ENCODE data around the gene MIGA1. TPM values are rescaled to one million over a fixed set of nuclear protein-coding genes. Genes with fewer than 3 reads are reported as not detected.
"Not testable (repeated sequence)": the region's sequence is repeated elsewhere in the genome, so short reads cannot be mapped to it uniquely, and the experiment has no call there.

Gene MIGA1
- total and polyA plus RNA-seq, 8 donors: 1.6 to 40.6 (median 7.5) TPM

- no peaks in the 10 kb centered on the region for H3K27me3 ChIP-seq
- no peaks in the 10 kb centered on the region for H3K9me3 ChIP-seq
- TF ChIP-seq EP300 (IDR thresholded peaks at IDR 0.05): no peak
- TF ChIP-seq POLR2AphosphoS5 (IDR thresholded peaks at IDR 0.05): no peak
- TF ChIP-seq POLR2A (IDR thresholded peaks at IDR 0.05): no peak
- TF ChIP-seq CTCF (IDR thresholded peaks at IDR 0.05): no peak
- intact Hi-C loops (cut with DNase I; ENCODE audit: low total_unique reads): no loop called here
- peaks cover 0 to 8% (median 0%) of the 10 kb centered on the region in 4 donors for H3K4me1 ChIP-seq
- no peak for DNase-seq
- H3K36me3 ChIP-seq: no peaks in the 10 kb centered on the region
- H3K4me3 ChIP-seq: no peak overlapping the region
- H3K27ac ChIP-seq: no peak overlapping the region
- WGBS, 5 donors: 47 to 73% (median 67%) methylated on average over 1 of the region's 1 CpG
Observed at GRCh38 chr1:77906624-77907023, 127.2 kb downstream of the MIGA1 start.

- H3K9me3 ChIP-seq: no peaks in the 10 kb centered on the region
- WGBS, 5 donors: 86 to 91% (median 86%) methylated on average over 4 of the region's 4 CpGs
- no peak overlapping the region for H3K27ac ChIP-seq
- TF ChIP-seq POLR2AphosphoS5 (IDR thresholded peaks at IDR 0.05) (no peak), CTCF (IDR thresholded peaks at IDR 0.05) (no peak), EP300 (IDR thresholded peaks at IDR 0.05) (no peak), POLR2A (IDR thresholded peaks at IDR 0.05) (no peak)
- intact Hi-C loops (cut with DNase I; ENCODE audit: low total_unique reads): no loop called here
- H3K27me3 ChIP-seq: no peaks in the 10 kb centered on the region
- peaks cover 0 to 7% (median 0%) of the 10 kb centered on the region in 4 donors for H3K4me1 ChIP-seq
- H3K36me3 ChIP-seq: no peaks in the 10 kb centered on the region
- DNase-seq: no peak
- no peak overlapping the region for H3K4me3 ChIP-seq
Observed at GRCh38 chr1:77910116-77910515, 130.7 kb downstream of the MIGA1 start.

- peaks cover 3 to 62% (median 37%) of the 10 kb centered on the region in 4 donors for H3K36me3 ChIP-seq
- intact Hi-C loops (cut with DNase I; ENCODE audit: low total_unique reads); H3K27ac ChIP-seq; H3K4me1 ChIP-seq; H3K4me3 ChIP-seq; H3K9me3 ChIP-seq; DNase-seq; H3K27me3 ChIP-seq: not testable (repeated sequence)
- 85 to 92% (median 90%) methylated on average over 5 of the region's 5 CpGs for WGBS, 5 donors
Observed at GRCh38 chr1:77918918-77919317, 139.5 kb downstream of the MIGA1 start.

- Histone ChIP-seq H3K36me3 (peaks cover 13 to 62% (median 28%) of the 10 kb centered on the region in 4 donors), H3K4me1 (no peaks in the 10 kb centered on the region), H3K4me3 (no peak overlapping the region), H3K9me3 (no peaks in the 10 kb centered on the region), H3K27me3 (no peaks in the 10 kb centered on the region), H3K27ac (no peak overlapping the region)
- WGBS, 5 donors: 69 to 95% (median 76%) methylated on average over 1 of the region's 1 CpG
- no peak for TF ChIP-seq CTCF (IDR thresholded peaks at IDR 0.05)
- no peak for TF ChIP-seq POLR2AphosphoS5 (IDR thresholded peaks at IDR 0.05)
- no peak for TF ChIP-seq POLR2A (IDR thresholded peaks at IDR 0.05)
- intact Hi-C loops (cut with DNase I; ENCODE audit: low total_unique reads): no loop called here
- no peak for DNase-seq
Observed at GRCh38 chr1:77925518-77925917, 146.1 kb downstream of the MIGA1 start.

GRCh38 chr1:77925956-77926355 is 146.5 kb downstream of the MIGA1 start:
- 65 to 82% (median 74%) methylated on average over 2 of the region's 2 CpGs for WGBS, 5 donors
- peaks cover 16 to 62% (median 32%) of the 10 kb centered on the region in 4 donors for H3K36me3 ChIP-seq
- TF ChIP-seq POLR2AphosphoS5 (IDR thresholded peaks at IDR 0.05): no peak
- TF ChIP-seq EP300 (IDR thresholded peaks at IDR 0.05): no peak
- no peak for TF ChIP-seq CTCF (IDR thresholded peaks at IDR 0.05)
- no peak for TF ChIP-seq POLR2A (IDR thresholded peaks at IDR 0.05)
- H3K4me3 ChIP-seq: no peak overlapping the region
- H3K27me3 ChIP-seq: no peaks in the 10 kb centered on the region
- intact Hi-C loops (cut with DNase I; ENCODE audit: low total_unique reads): no loop called here
- no peaks in the 10 kb centered on the region for H3K4me1 ChIP-seq
- H3K27ac ChIP-seq: no peak overlapping the region
- peak in 1 of 2 donors; percentile 4 for DNase-seq
- H3K9me3 ChIP-seq: no peaks in the 10 kb centered on the region
